ENCODE measurements around the gene PRICKLE2.

DNA sequence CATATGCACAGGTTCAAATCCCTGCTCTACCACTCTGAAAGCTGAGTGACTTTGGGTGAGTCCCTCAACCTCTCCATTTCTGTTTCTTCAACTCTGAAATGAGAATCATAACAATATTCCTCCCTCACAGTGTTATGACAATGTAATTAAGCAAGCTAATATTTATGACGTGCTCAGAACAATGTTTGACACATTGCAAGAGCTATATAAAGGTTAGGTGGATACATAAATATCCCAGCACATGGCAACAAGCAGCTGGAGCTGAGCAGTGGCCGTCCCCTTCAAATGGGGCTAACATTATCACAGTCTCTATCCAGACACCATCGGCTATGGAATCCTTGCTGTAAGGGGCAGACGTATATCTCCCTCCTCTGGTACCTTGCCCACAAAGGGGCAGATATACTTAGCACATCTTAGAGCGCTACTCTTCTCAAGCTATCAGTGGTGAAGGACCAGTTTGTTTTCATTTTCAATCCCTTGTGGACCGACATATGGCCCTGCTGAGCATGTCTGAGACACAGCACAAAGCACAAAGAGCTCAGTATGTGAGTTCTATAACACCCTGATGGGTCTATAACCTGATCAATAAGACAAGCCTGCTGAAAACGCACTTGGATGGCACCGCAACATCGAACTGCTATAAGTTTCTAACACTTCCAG, 80.9 kb downstream of the PRICKLE2 start:
- no peak for TF ChIP-seq GATA2 (IDR thresholded peaks at IDR 0.05; ENCODE audit: low read depth, low read length)
- no peak for TF ChIP-seq GATA3 (IDR thresholded peaks at IDR 0.05; ENCODE audit: low read depth, low read length)
